K562 (cell line): Measurements from ENCODE around the gene PKD2. TPM values are rescaled to one million over a fixed set of nuclear protein-coding genes. Genes with fewer than 3 reads are reported as not detected.

Experiments used
- ATAC-seq: fragments of 200-7000 bp; cut with Tn5 transposase; 3 replicates; pipeline ENCODE4 v1.9.1; 2020; ENCODE audit warnings: moderate library complexity
- BruUV-seq: library from RNA; stranded (reverse); fragments of 400-500 nt; replicated peaks from 2 replicates; lab custom pipeline; 2021; lab: Mats Ljungman, UMichigan
- CTCF ChIA-PET: fragments of 300-600 bp; formaldehyde crosslinking; extraction: SDS; loops from one replicate; lab custom pipeline; 2021; ENCODE audit warnings: low intra/inter-chr PET ratio; lab: Yijun Ruan, JAX
- POLR2A ChIA-PET: fragments of 300-600, 350-650 bp; sonication (Branson Sonifier 250); formaldehyde crosslinking; extraction: SDS; loops from one replicate; lab custom pipeline; 2021; ENCODE audit warnings: antibody characterized with exemption, inconsistent platforms; lab: Yijun Ruan, JAX
- DNase-seq, 4 experiments: peaks; one replicate each; pipeline versions ENCODE4 v3.0.0 to v3.0.0-alpha.2; 2011 to 2018; ENCODE audit warnings: low spot score in 3 of 4, mixed read lengths in 3 of 4; ENCODE audit errors: extremely low read depth in 1 of 4
- FAIRE-seq: peaks from 2 replicates; lab custom pipeline; 2011; peaks lifted over from hg19 to GRCh38; lab: Jason Lieb, UNC
- H2AFZ ChIP-seq: 2 replicates; pipeline ENCODE4 v1.6.0; 2011; ENCODE audit warnings: low read depth, low read length, control low read depth, inconsistent platforms
- H3K27ac ChIP-seq: fragments of 200-600 bp; 3 replicates; pipeline ENCODE4 v1.8.0; 2011; ENCODE audit warnings: low read depth, mild to moderate bottlenecking, control low read depth, inconsistent platforms, low read length, moderate library complexity, mixed read lengths; ENCODE audit errors: extremely low read depth
- H3K27me3 ChIP-seq, 2 experiments: fragments of 300-600 bp in 1 of 2; 2 replicates in 1 of 2; 3 replicates in 1 of 2; pipeline versions ENCODE4 v1.6.0 to v1.8.0; 2011; ENCODE audit warnings: inconsistent platforms in 2 of 2, low read length in 2 of 2, mild to moderate bottlenecking in 1 of 2, mixed read lengths in 1 of 2, moderate library complexity in 1 of 2; ENCODE audit not compliant: control insufficient read depth in 2 of 2, insufficient read depth in 2 of 2
- H3K36me3 ChIP-seq: fragments of 300-600 bp; 3 replicates; pipeline ENCODE4 v1.8.0; 2011; ENCODE audit warnings: mild to moderate bottlenecking, low read length, inconsistent platforms; ENCODE audit not compliant: control insufficient read depth, insufficient read depth
- H3K4me1 ChIP-seq, 2 experiments: fragments of 200-600 bp in 1 of 2; replicated peaks in 1 of 2; 2 replicates in 1 of 2; 3 replicates in 1 of 2; pipeline versions ENCODE4 v1.5.1 to v1.8.0; 2011; ENCODE audit warnings: inconsistent platforms in 2 of 2, low read length in 2 of 2, mild to moderate bottlenecking in 1 of 2, mixed read lengths in 1 of 2, moderate library complexity in 1 of 2; ENCODE audit not compliant: control insufficient read depth in 2 of 2, insufficient read depth in 2 of 2
- H3K4me2 ChIP-seq: 2 replicates; pipeline ENCODE4 v1.6.1; 2011; ENCODE audit warnings: low read length, control low read depth, inconsistent platforms, mixed read lengths; ENCODE audit not compliant: insufficient read depth
- H3K4me3 ChIP-seq: fragments of 200-600 bp; sonication (generic), shearing (Covaris generic); 2 replicates; pipeline ENCODE4 v1.5.1; 2016; ENCODE audit warnings: control low read depth, inconsistent platforms
- H3K79me2 ChIP-seq: fragments of 200-600 bp; 3 replicates; pipeline ENCODE4 v1.8.0; 2011; ENCODE audit warnings: low read length, inconsistent platforms; ENCODE audit not compliant: control insufficient read depth, insufficient read depth
- H3K9ac ChIP-seq, 2 experiments: 2 replicates each; pipeline versions ENCODE4 v1.6.0 to v1.6.1; 2011; ENCODE audit warnings: low read depth in 2 of 2, low read length in 2 of 2, control low read depth in 1 of 2, inconsistent platforms in 1 of 2, mild to moderate bottlenecking in 1 of 2, mixed read lengths in 1 of 2; ENCODE audit not compliant: insufficient read depth in 1 of 2
- H3K9me1 ChIP-seq: one replicate; pipeline ENCODE4 v1.6.0; 2011; ENCODE audit warnings: inconsistent platforms, mild to moderate bottlenecking, low read length, moderate library complexity; ENCODE audit not compliant: control insufficient read depth, insufficient read depth
- H3K9me3 ChIP-seq: replicated peaks from 2 replicates; pipeline ENCODE4 v1.5.1; 2011; ENCODE audit warnings: low read depth, low read length, inconsistent platforms; ENCODE audit not compliant: control insufficient read depth, insufficient read depth
- H4K20me1 ChIP-seq: replicated peaks from 2 replicates; pipeline ENCODE4 v1.6.1; 2011; ENCODE audit warnings: low read length, inconsistent platforms, mixed read lengths; ENCODE audit not compliant: control insufficient read depth, insufficient read depth
- CEBPG ChIP-seq, 3 experiments: fragments of 200-800 bp in 1 of 3; sonication (Bioruptor generic) in 1 of 3; sonication (generic) in 1 of 3; formaldehyde crosslinking in 1 of 3; IDR thresholded peaks in 2 of 3; conservative IDR thresholded peaks in 1 of 3; 2 replicates each; pipeline versions ENCODE4 v1.6.1 to v1.8.0; 2016 to 2022; ENCODE audit warnings: missing compliant biosample characterization in 2 of 3, missing genetic modification characterization in 2 of 3, mild to moderate bottlenecking in 1 of 3, missing genetic modification reagents in 1 of 3
- CHCHD3 ChIP-seq: fragments of 250-450 bp; sonication (Bioruptor Pico); IDR thresholded peaks from 2 replicates; pipeline ENCODE4 v2.1.2; 2022; ENCODE audit warnings: mild to moderate bottlenecking
- CTCF ChIP-seq, 3 experiments: IDR thresholded peaks in 2 of 3; conservative IDR thresholded peaks in 1 of 3; 2 replicates each; pipeline ENCODE4 v1.5.1; 2011 to 2012; ENCODE audit warnings: low read length in 3 of 3, mild to moderate bottlenecking in 3 of 3, control low read depth in 2 of 3, improper control_type of control experiment in 1 of 3, inconsistent platforms in 1 of 3, low read depth in 1 of 3, mixed read lengths in 1 of 3, moderate library complexity in 1 of 3; ENCODE audit not compliant: insufficient read depth in 2 of 3
- E4F1 ChIP-seq: fragments of 250-450 bp; sonication (Bioruptor Pico); IDR thresholded peaks from 2 replicates; pipeline ENCODE4 v1.5.0; 2021; ENCODE audit warnings: mild to moderate bottlenecking, borderline replicate concordance
- GABPB2 ChIP-seq: fragments of 250-450 bp; sonication (Bioruptor Pico); conservative IDR thresholded peaks from 2 replicates; pipeline ENCODE4 v1.5.1; 2021; ENCODE audit warnings: mild to moderate bottlenecking
- MCM2 ChIP-seq: fragments of 450-650 bp; IDR thresholded peaks from 2 replicates; pipeline ENCODE4 v1.6.1; 2017; ENCODE audit warnings: low read depth, mild to moderate bottlenecking
- NCOA4 ChIP-seq: fragments of 450-650 bp; IDR thresholded peaks from 2 replicates; pipeline ENCODE4 v1.6.1; 2018; ENCODE audit warnings: mild to moderate bottlenecking; ENCODE audit not compliant: partially characterized antibody
- RAD21 ChIP-seq, 2 experiments: fragments of 250-450 bp in 1 of 2; fragments of 450-650 bp in 1 of 2; sonication (Bioruptor Pico) in 1 of 2; formaldehyde crosslinking in 1 of 2; IDR thresholded peaks in 1 of 2; conservative IDR thresholded peaks in 1 of 2; 2 replicates each; pipeline versions ENCODE4 v1.4.0 to v1.8.0; 2020 to 2022; ENCODE audit warnings: mild to moderate bottlenecking in 2 of 2, moderate library complexity in 1 of 2
- TCF15 ChIP-seq: fragments of 250-450 bp; sonication (Bioruptor Pico); IDR thresholded peaks from 2 replicates; pipeline ENCODE4 v1.8.0; 2022; ENCODE audit warnings: moderate library complexity, mild to moderate bottlenecking, inconsistent platforms
- THRB ChIP-seq: fragments of 450-650 bp; formaldehyde crosslinking; conservative IDR thresholded peaks from 2 replicates; pipeline ENCODE4 v1.4.0; 2022; ENCODE audit warnings: mild to moderate bottlenecking, missing genetic modification characterization
- YBX1 ChIP-seq: fragments of 450-650 bp; IDR thresholded peaks from 2 replicates; pipeline ENCODE4 v1.7.1; 2016; ENCODE audit warnings: mild to moderate bottlenecking
- ZC3H8 ChIP-seq: fragments of 450-650 bp; IDR thresholded peaks from 2 replicates; pipeline ENCODE4 v1.6.1; 2017
- ZNF217 ChIP-seq: sonication (generic); formaldehyde crosslinking; IDR thresholded peaks from 2 replicates; pipeline ENCODE4 v1.8.0; 2022; ENCODE audit warnings: mild to moderate bottlenecking, missing genetic modification reagents
- in situ Hi-C: fragments of 300-500 bp; cut with MboI; formaldehyde crosslinking; loops from 4 replicates; pipeline ENCODE4 v1.15.0; 2018; ENCODE audit warnings: inconsistent platforms, mixed read lengths
- intact Hi-C: fragments of 100-400 bp; cut with micrococcal nuclease; formaldehyde crosslinking; loops from 2 replicates; pipeline ENCODE4 v1.14.2; 2022
- polyA plus RNA-seq, 8 experiments: library from polyadenylated mRNA; depleted of rRNA in 4 of 8; stranded (reverse) in 5 of 8; unstranded in 3 of 8; fragments of >200 nt; fragmentation: Nextera tagmentation in 2 of 8; fragmentation: Illumina TruSeq in 1 of 8; extraction: Ambion mirVana in 2 of 8; extraction: Trizol in 1 of 8; gene quantifications; 2 replicates each; pipeline versions ENCODE4 v1.2.1 to v1.2.3, GENCODE V29; 2011 to 2014; ENCODE audit warnings: inconsistent platforms in 1 of 8, missing spikeins in 1 of 8
- total RNA-seq, 7 experiments: library from RNA; depleted of rRNA in 6 of 7; stranded (reverse); fragments of >200 nt in 6 of 7; fragmentation: Illumina TruSeq in 2 of 7; extraction: Trizol in 2 of 7; gene quantifications; 2 replicates each; pipeline versions ENCODE4 v1.2.1 to v1.2.3, GENCODE V29; 2011 to 2021; ENCODE audit warnings: low replicate concordance in 1 of 7

The PKD2 gene
- total and polyA plus RNA-seq, 9 of the 15 experiments (the other 6 are each of a cell fraction or from before 2014, with no cell fraction given): 0.11 to 1.2 (median 0.47) TPM

GRCh38 chr4:88043586-88044340, 36.3 kb downstream of the PKD2 start (continued):
- TF ChIP-seq YBX1: no peak

- no peak for DNase-seq
- BruUV-seq: no TSS peak
- Histone ChIP-seq H3K4me3 (no peak overlapping the region), H3K36me3 (no peaks in the 10 kb centered on the region), H3K79me2 (no peaks in the 10 kb centered on the region), H3K4me2 (no peak overlapping the region), H4K20me1 (no peaks in the 10 kb centered on the region), H3K9ac (no peak overlapping the region), H3K4me1 (no peaks in the 10 kb centered on the region), H2AFZ (no peak overlapping the region), H3K9me3 (no peaks in the 10 kb centered on the region), H3K27me3 (no peaks in the 10 kb centered on the region; a peak in 1 of 5 replicates), H3K9me1 (no peaks in the 10 kb centered on the region), H3K27ac (no peak overlapping the region)
- ATAC-seq: no peak
- intact Hi-C loops (no loop called here), in situ Hi-C loops (no loop called here)
- FAIRE-seq: no peak
- ChIA-PET POLR2A (no interaction called here), CTCF (interaction anchor here (0.7 kb wide), 1 partner anchor 629 kb away, joined by 3 read pairs; no protein-coding TSS in a partner anchor)
- TF ChIP-seq ZC3H8 (no peak), CEBPG (CRISPR knock-in tag; IDR thresholded peaks at IDR 0.05) (no peak), CEBPG (tag; conservative IDR thresholded peaks at IDR 0.05 in 1 of 2, IDR thresholded peaks at IDR 0.05 in 1 of 2) (no peak), GABPB2 (CRISPR knock-in tag) (no peak), NCOA4 (no peak), THRB (no peak), MCM2 (no peak), E4F1 (no peak), CHCHD3 (CRISPR knock-in tag) (no peak), RAD21 (CRISPR knock-in tag; conservative IDR thresholded peaks at IDR 0.05 in 1 of 2, IDR thresholded peaks at IDR 0.05 in 1 of 2) (no peak), TCF15 (CRISPR knock-in tag) (no peak), ZNF217 (CRISPR knock-in tag) (no peak), CTCF (IDR thresholded peaks at IDR 0.05 in 2 of 3, conservative IDR thresholded peaks at IDR 0.05 in 1 of 3; ENCODE audit: insufficient read depth in 2 of 3, low read depth in 1 of 3, low read length in 3 of 3) (no peak)
Measured at GRCh38 chr4:88045021-88045420, 37.6 kb downstream of the PKD2 start.
